GM23338 (cell line): Measurements from ENCODE around the gene FSTL3. TPM values are rescaled to one million over a fixed set of nuclear protein-coding genes. Genes with fewer than 3 reads are reported as not detected.

Source experiments
- ATAC-seq: fragments of 200-7000 bp; cut with Tn5 transposase; 3 replicates; pipeline ENCODE4 v1.9.1; 2020
- DNase-seq: peaks from one replicate; pipeline ENCODE4 v3.0.0-alpha.2; 2015; ENCODE audit warnings: low spot score
- H2AFZ ChIP-seq: fragments of 200-600 bp; sonication (generic); 2 replicates; pipeline ENCODE4 v1.8.0; 2016; ENCODE audit warnings: antibody characterized with exemption, mild to moderate bottlenecking, moderate library complexity
- H3F3A ChIP-seq: fragments of 200-600 bp; sonication (generic); replicated peaks from 2 replicates; pipeline ENCODE4 v1.8.0; 2017; ENCODE audit warnings: antibody characterized with exemption, mixed run types, low read depth
- H3K27ac ChIP-seq: fragments of 200-600 bp; sonication (generic); 2 replicates; pipeline ENCODE4 v1.6.1; 2016; ENCODE audit warnings: low read depth
- H3K27me3 ChIP-seq: fragments of 200-600 bp; sonication (generic); 2 replicates; pipeline ENCODE4 v1.8.0; 2016; ENCODE audit warnings: mild to moderate bottlenecking, mixed run types, moderate library complexity; ENCODE audit not compliant: insufficient read depth
- H3K36me3 ChIP-seq: fragments of 200-600 bp; sonication (generic); 2 replicates; pipeline ENCODE4 v1.8.0; 2016; ENCODE audit warnings: mild to moderate bottlenecking; ENCODE audit not compliant: insufficient read depth
- H3K4me1 ChIP-seq: fragments of 200-600 bp; sonication (generic); 2 replicates; pipeline ENCODE4 v1.8.0; 2016; ENCODE audit warnings: mild to moderate bottlenecking, moderate library complexity; ENCODE audit not compliant: insufficient read depth
- H3K4me2 ChIP-seq: fragments of 200-600 bp; sonication (generic); 2 replicates; pipeline ENCODE4 v1.7.1; 2017; ENCODE audit warnings: mixed run types
- H3K4me3 ChIP-seq: fragments of 200-600 bp; sonication (generic); 2 replicates; pipeline ENCODE4 v1.6.1; 2016; ENCODE audit warnings: mixed run types
- H3K79me2 ChIP-seq: fragments of 200-600 bp; sonication (generic); replicated peaks from 2 replicates; pipeline ENCODE4 v1.8.0; 2017; ENCODE audit warnings: mild to moderate bottlenecking; ENCODE audit not compliant: insufficient read depth
- H3K9me2 ChIP-seq: fragments of 200-600 bp; sonication (generic); 2 replicates; pipeline ENCODE4 v1.8.0; 2017; ENCODE audit not compliant: insufficient read depth
- H4K20me1 ChIP-seq: fragments of 200-600 bp; sonication (generic); replicated peaks from 2 replicates; pipeline ENCODE4 v1.8.0; 2017; ENCODE audit warnings: mild to moderate bottlenecking; ENCODE audit not compliant: insufficient read depth
- H3K27ac Mint-ChIP-seq: 2 replicates; pipeline ENCODE4 v1.8.0; 2020; ENCODE audit warnings: inconsistent platforms, mild to moderate bottlenecking, moderate library complexity, mixed read lengths
- H3K27me3 Mint-ChIP-seq: 3 replicates; pipeline ENCODE4 v1.8.0; 2022; ENCODE audit warnings: low read depth, mild to moderate bottlenecking, moderate library complexity, mixed read lengths, inconsistent platforms; ENCODE audit not compliant: insufficient read depth, poor library complexity
- H3K36me3 Mint-ChIP-seq: 3 replicates; pipeline ENCODE4 v1.8.0; 2021; ENCODE audit warnings: low read depth, mild to moderate bottlenecking, inconsistent platforms, moderate library complexity, mixed read lengths
- H3K4me1 Mint-ChIP-seq: 3 replicates; pipeline ENCODE4 v1.8.0; 2020; ENCODE audit warnings: mild to moderate bottlenecking, inconsistent platforms, mixed read lengths
- H3K4me3 Mint-ChIP-seq: 3 replicates; pipeline ENCODE4 v1.8.0; 2021; ENCODE audit warnings: moderate library complexity, mild to moderate bottlenecking, inconsistent platforms, mixed read lengths
- H3K9me3 Mint-ChIP-seq: 3 replicates; pipeline ENCODE4 v1.8.0; 2020; ENCODE audit warnings: moderate library complexity, mild to moderate bottlenecking, inconsistent platforms, mixed read lengths
- CREB1 ChIP-seq: fragments of 250-450 bp; sonication (Bioruptor Pico); IDR thresholded peaks from 2 replicates; pipeline ENCODE4 v1.5.0; 2020; ENCODE audit warnings: low read depth, mild to moderate bottlenecking, moderate library complexity
- CTCF ChIP-seq, 2 experiments: fragments of 200-600 bp in 1 of 2; sonication (generic) in 1 of 2; conservative IDR thresholded peaks; 2 replicates each; pipeline versions ENCODE4 v1.5.1 to v1.6.1; 2016 to 2017; ENCODE audit warnings: antibody characterized with exemption in 2 of 2, low read depth in 2 of 2, mild to moderate bottlenecking in 2 of 2, moderate library complexity in 1 of 2
- ETS1 ChIP-seq: IDR thresholded peaks from 2 replicates; pipeline ENCODE4 v1.6.1; 2016; ENCODE audit warnings: antibody characterized with exemption
- EZH2 ChIP-seq: fragments of 200-600 bp; sonication (generic); IDR thresholded peaks from one replicate; pipeline ENCODE4 v1.8.0; 2017; ENCODE audit warnings: antibody characterized with exemption, mild to moderate bottlenecking, low read depth; ENCODE audit not compliant: unreplicated experiment
- POLR2AphosphoS5 ChIP-seq: IDR thresholded peaks from 2 replicates; pipeline ENCODE4 v1.6.1; 2016; ENCODE audit warnings: antibody characterized with exemption, low read depth
- REST ChIP-seq: IDR thresholded peaks from one replicate; pipeline ENCODE4 v1.6.1; 2018; ENCODE audit warnings: antibody characterized with exemption; ENCODE audit not compliant: unreplicated experiment
- STAT1 ChIP-seq: IDR thresholded peaks from one replicate; pipeline ENCODE4 v1.6.1; 2016; ENCODE audit warnings: antibody characterized with exemption; ENCODE audit not compliant: unreplicated experiment
- ZNF114 ChIP-seq: fragments of 250-450 bp; sonication (Bioruptor Pico); IDR thresholded peaks from 2 replicates; pipeline ENCODE4 v1.5.0; 2020; ENCODE audit warnings: mild to moderate bottlenecking, moderate library complexity
- ZNF331 ChIP-seq: fragments of 250-450 bp; sonication (Bioruptor Pico); IDR thresholded peaks from 2 replicates; pipeline ENCODE4 v1.5.0; 2020; ENCODE audit warnings: low read depth, mild to moderate bottlenecking, moderate library complexity
- ZNF462 ChIP-seq: fragments of 250-450 bp; sonication (Bioruptor Pico); IDR thresholded peaks from 2 replicates; pipeline ENCODE4 v1.5.0; 2020; ENCODE audit warnings: mild to moderate bottlenecking, moderate library complexity
- polyA plus RNA-seq: library from polyadenylated mRNA; unstranded; fragments of >200 nt; fragmentation: Nextera tagmentation; extraction: Ambion mirVana; gene quantifications from 2 replicates; pipeline ENCODE4 v1.2.1, GENCODE V29; 2016
- total RNA-seq: library from RNA; depleted of rRNA; stranded (reverse); fragments of >200 nt; shearing (Covaris generic); gene quantifications from 2 replicates; pipeline ENCODE4 v1.2.3, GENCODE V29; 2014

FSTL3 gene
- total and polyA plus RNA-seq, 2 experiments from 2014 or later, result 3.1 to 10.1 TPM

GRCh38 chr19:710767-711166, 34.6 kb downstream of the FSTL3 start (continued):
- TF ChIP-seq ZNF462 (no peak), ETS1 (no peak), CREB1 (CRISPR knock-in tag) (no peak)

- Mint-ChIP-seq H3K27ac (no peak overlapping the region), H3K4me3 (peak overlapping the region; percentile 53; the same call in 2 of the 3 replicates), H3K36me3 (peaks cover 7% of the 10 kb centered on the region; the same call in 1 of the 3 replicates), H3K4me1 (peaks cover 13% of the 10 kb centered on the region), H3K27me3 (peaks cover 15% of the 10 kb centered on the region), H3K9me3 (peaks cover 21% of the 10 kb centered on the region)
- peaks cover 10% of the 10 kb centered on the region for H3K27me3 ChIP-seq
- ATAC-seq (no peak), DNase-seq (no peak)
- no peak overlapping the region for H3K4me3 ChIP-seq
- peak overlapping the region; percentile 38; the same call in 1 of the 2 replicates for H3K4me2 ChIP-seq
- H2AFZ ChIP-seq, result no peak overlapping the region
- peaks cover 10% of the 10 kb centered on the region; the same call in 1 of the 2 replicates for H3K4me1 ChIP-seq
- 0 out of 2 replicates have a peak, but pooled peaks cover 6% of the 10 kb centered on the region for H4K20me1 ChIP-seq
- no peaks in the 10 kb centered on the region for H3K36me3 ChIP-seq
- H3F3A ChIP-seq, result 0 out of 2 replicates have a peak, but pooled peaks cover 16% of the 10 kb centered on the region
- no peaks in the 10 kb centered on the region for H3K79me2 ChIP-seq
- H3K9me2 ChIP-seq, result no peaks in the 10 kb centered on the region
- no peak overlapping the region for H3K27ac ChIP-seq
- TF ChIP-seq CTCF (conservative IDR thresholded peaks at IDR 0.05; ENCODE audit: low read depth in 2 of 2) (no peak), ZNF331 (CRISPR knock-in tag) (no peak), ETS1 (no peak), REST (no peak), STAT1 (no peak), ZNF114 (no peak), CREB1 (CRISPR knock-in tag) (no peak), POLR2AphosphoS5 (no peak), EZH2 (no peak)
Observed at GRCh38 chr19:711254-711653, 35.1 kb downstream of the FSTL3 start.
